GM18861 (cell line): ENCODE measurements around the gene CHPF.

Experiments used
- ATAC-seq: cut with Tn5 transposase; IDR thresholded peaks from one replicate; pipeline ENCODE4 v1.9.1; 2021; ENCODE audit not compliant: unreplicated experiment

Gene CHPF

DNA sequence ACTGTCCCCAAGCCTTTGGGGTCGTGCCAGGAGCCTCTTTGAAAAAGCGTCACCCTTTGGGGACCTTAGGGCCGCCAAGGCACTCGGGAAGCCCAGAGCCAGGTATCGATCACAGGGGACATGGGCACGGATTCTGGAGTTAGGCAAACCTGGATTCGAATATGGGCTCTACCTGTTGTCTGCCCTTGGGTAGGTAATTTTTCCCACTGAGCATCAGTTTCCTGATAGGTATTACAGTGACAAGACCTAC lies 9.5 kb upstream of the CHPF start:
- ATAC-seq: no peak

DNA sequence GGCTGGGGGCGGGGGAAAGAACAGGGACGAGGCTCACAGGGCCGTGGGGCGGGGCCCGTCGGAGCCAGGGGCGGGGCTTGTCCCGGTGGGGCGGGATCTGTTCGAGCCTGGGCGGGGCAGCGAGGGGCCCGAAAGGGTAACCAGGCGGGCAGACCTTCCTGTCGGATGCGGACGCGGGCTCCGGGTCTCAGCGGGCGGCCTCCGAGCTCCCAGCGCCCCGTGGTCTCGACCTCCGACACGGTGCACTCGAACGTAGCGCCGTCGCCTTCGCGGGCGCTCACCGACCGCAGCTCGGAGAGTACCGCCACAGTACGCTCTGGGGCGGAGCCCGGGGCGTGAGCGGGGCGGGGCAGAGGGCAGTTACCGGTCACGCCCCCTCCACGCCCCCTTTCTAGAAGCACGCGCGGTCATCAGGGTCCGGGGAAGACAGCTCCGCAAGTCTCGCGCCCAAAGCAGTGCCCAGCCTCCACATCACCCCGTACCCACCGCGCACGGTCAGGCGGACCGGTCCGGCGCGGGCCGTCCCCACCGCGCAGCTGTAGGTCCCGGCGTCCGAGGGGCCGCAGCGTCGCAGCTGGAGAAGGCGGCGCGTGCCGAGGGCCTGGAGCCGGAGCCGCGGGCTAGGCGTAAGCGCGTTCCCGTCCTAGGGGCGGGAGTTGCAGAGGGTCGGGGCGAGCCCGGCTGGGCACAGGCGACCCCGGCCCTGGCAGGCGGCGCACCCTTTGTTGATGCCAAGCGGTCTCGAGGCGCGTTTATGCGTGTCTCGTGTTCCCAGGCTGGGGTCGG lies 9.0 kb upstream of the CHPF start:
- ATAC-seq: peak; percentile 75

DNA sequence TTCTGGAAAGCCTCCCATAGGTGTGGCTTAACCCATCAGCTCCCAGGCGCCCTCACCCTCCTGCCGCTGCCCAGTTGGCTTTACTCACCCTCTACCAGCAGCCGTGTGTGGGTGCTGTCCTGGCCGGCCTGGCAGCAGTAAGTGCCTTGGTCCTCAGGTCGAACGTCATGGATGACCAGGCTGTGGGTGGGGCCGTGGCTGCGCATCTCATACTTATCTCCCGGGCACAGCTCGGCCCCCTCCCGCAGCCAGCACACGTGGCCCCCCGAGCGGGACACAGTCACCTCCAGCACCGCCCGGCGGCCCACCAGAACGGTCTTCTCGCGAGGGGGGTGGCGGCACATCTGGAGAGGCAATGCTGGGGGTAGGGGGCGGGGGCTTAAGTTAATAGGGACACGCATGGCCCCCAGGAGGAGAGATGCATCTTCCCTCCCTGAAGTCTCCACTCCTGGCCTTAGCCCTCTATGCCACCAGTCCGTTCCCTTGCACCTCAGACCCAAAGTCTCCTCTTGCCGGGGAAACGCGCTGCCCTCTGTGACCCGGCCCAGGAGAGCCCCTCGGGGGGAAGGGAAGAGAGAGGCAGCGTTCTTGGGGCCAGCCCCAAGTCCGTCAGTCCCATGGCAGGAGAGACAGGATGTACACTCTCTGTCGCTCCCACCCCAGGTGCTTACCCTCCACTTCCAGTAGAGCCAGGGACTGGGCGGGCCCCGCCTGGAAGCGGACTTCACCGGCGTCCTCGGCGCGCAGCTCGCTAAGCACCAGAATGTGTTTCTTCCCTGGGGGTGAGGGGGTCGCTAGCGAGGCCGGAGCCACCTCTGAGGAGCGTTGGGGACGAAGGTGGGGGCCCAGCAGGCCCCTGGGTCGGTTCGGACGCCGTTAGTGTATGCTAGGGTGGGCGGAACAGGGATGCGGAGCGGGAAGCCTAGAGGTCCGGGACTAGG lies 8.1 kb upstream of the CHPF start:
- ATAC-seq: peak; percentile 23

DNA sequence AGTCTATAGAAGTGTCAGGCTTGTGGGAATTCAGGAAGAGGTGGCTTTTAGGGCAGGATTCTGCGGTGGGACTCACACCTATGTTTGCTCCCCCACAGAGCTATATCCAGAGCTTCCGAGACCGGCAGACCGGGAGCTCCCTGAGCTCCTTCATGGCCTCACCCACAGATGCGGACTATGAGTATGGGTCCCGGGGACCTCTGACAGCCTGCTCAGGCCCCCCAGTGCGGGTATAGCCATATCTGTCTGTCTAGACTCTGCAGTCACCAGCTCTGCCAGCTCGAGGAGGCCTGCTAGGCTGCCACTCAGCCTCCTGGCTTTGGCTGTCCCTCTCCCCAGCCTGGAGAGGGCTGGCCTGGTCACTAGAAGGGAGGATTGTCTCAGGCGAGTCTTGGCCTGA lies 6.0 kb upstream of the CHPF start:
- ATAC-seq: no peak

DNA sequence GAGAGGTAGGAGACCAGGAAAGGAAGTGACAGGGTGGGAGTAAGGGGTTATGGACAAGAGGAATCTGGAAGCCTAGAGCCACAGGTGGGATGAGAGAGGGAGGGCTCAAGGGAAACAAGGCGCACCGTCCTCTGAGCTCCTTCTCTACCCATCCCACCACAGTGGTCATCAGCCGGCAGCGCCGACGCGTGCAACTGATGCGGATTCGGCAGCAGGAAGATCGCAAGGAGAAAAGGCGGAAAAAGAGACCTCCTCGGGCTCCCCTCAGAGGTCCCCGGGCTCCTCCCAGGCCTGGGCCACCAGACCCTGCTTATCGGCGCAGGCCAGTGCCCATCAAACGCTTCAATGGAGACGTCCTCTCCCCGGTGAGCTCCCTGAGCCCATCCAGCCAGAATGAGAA lies 5.4 kb upstream of the CHPF start:
- no peak for ATAC-seq

DNA sequence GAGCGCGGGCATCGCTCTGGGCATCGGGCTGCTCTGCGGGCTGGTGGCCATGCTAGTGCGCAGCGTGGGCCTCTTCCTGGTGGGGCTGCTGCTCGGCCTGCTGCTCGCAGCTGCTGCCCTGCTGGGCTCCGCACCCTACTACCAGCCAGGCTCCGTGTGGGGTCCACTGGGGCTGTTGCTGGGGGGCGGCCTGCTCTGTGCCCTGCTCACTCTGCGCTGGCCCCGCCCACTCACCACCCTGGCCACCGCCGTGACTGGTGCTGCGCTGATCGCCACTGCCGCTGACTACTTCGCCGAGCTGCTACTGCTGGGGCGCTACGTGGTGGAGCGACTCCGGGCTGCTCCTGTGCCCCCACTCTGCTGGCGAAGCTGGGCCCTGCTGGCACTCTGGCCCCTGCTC lies 4.0 kb upstream of the CHPF start:
- ATAC-seq: no peak

DNA sequence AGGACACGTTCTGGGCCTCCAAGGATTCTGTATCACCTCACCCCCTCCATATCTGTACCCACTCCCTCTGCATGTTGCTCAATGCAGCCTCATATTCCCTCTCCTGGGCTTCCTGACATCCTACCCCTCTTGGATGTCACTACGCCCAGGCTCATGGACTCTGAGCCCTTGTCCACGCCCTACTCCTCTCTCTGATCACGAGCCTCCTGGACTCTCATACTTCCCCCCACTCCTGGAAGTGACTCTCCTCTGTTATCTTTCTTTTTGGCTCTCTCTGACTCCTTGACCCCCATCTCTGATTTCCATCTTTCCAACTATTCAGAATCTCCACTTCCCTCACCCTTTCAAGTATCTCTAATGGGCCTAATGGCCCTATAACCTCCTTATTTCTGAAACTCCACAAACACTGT lies 2.3 kb upstream of the CHPF start:
- no peak for ATAC-seq

DNA sequence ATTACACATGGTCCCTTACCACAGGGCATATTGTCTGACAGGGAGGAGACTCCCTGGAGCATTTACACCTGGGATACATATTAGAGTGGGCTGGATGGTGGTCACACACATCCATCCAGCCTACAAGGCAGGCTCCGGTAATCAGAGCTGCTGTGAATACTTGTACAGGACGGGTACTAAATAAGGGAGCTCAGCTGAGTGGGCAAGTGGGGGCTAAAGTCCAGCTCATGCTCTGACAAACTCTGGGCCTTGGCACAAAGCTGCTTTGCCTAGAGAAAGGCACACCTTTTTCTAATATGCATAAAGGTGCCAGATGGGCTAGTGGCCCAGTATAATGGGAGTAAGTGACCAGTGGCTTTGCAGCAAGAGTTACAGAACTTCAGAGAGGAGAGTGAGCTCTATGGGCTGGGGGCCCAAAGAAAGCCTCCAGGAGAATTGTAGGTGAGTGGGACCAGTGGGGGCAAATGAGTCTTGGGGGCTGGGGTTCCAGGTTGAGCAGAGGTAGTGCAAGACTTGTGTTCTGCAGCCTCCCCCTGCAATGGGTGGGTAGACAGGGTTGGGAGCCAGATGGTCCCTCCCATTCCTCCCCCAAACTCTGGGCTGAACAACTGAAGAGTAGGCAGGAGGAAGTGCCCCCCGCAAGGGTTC lies 1.8 kb upstream of the CHPF start:
- ATAC-seq: no peak

DNA sequence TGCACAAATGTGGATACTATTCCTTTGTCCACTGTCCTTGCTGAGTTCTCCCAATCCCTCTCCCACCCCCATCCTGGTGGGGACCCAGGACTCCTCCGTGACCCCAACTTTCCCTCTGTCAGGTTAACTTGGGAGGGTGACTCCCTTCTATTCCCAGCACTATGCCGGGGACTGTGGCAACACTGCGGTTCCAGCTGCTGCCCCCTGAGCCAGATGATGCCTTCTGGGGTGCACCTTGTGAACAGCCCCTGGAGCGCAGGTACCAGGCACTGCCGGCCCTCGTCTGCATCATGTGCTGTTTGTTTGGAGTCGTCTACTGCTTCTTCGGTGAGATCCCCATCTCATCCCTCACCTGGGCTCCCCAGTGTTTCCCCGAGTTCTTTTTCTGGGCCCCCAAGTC lies 958 bp upstream of the CHPF start:
- no peak for ATAC-seq

DNA sequence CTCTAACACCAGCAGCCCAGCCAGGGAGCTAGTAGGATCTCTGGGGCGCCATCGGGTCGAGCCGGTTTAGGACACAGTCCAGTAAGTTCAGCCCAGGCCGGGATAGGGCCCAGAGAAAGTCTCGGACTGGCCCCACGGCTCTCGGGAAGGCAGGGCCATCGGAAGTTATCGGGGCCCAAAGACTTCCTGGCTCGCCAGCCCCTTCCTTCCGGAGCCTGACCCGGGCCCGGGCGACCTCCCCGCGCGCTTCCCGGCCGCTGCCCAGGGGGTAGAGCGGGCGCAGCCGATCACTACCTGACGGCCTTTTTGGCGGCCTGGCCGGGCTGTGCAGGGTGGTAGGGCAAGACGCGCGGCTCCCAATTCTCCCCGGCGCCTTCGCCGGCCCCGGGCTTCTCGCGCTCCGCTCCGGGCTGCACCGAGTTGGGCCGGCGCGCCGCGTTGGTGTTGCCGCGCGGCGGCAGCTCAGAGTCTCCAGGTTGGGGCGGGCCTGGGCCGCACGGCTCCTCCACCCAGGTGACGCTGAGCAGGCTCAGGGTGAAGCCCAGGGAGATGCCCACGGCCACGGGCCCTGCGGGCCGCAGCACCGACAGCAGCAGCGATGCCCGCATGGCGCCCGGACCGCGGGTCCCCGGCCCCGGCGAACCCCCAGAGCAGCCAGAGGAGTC lies 546 bp downstream of the CHPF start:
- ATAC-seq: peak; percentile 2

DNA sequence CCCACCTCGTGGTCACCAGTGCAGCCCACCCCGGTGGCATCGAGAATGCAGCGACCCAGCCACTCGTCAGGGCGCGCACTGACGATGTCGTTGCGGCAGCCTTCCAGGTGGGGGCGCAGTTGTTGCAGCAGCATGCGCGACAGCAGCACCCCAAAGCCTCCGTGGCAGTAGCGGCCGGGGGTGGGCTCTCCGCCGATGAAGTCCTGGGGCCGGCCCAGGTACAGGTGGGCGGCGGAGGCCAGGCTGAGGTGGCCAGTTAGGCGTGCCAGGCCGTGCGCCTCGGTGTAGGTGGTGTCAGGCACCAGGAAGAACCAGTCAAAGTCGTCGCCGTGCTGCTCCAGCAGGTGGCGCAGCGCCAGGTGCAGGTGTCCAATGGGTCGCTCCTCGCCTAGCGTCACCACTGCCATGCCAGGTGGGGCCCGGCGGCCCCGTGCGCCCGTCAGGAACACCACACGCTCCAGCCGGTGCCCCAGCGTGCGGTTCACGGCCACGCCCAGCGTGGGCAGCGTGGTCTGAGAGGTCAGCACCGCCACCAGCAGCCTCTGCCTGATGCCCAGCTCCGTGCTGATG lies 1.9 kb downstream of the CHPF start:
- ATAC-seq: peak; percentile 57

DNA sequence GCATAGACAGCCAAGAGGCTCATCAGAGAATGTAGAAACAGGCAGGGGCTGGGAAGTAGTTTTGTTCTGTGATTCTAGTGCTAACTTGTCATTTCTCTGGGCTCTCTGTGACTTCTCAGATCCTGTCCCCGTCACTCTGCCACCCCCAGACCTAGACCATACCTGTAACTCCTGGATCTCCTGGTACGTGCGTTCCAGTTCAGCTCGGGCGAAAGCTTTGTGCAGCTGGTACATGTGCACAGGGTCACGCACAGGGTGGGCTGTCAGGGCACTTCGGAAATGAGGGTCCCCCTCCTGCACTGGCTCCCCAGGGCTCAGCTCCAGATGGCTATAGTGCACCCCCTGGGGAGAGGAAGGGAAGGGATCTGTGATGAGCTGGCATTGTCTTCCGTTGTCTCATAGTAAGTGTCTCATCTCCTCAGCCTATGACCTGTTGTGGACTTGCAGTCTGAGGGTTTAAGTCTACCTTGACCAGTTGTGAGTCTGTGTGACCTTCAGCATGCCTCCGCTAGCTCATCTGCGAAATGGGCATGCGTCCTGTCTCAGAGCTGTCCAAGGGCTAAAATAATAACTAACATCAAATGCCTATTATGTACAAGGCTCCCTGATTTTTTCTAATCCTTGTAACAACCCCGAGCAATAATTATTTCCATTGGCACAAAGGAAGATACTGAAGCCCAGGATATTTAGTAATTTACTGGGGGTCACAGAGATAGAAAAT lies 2.7 kb downstream of the CHPF start:
- no peak for ATAC-seq

DNA sequence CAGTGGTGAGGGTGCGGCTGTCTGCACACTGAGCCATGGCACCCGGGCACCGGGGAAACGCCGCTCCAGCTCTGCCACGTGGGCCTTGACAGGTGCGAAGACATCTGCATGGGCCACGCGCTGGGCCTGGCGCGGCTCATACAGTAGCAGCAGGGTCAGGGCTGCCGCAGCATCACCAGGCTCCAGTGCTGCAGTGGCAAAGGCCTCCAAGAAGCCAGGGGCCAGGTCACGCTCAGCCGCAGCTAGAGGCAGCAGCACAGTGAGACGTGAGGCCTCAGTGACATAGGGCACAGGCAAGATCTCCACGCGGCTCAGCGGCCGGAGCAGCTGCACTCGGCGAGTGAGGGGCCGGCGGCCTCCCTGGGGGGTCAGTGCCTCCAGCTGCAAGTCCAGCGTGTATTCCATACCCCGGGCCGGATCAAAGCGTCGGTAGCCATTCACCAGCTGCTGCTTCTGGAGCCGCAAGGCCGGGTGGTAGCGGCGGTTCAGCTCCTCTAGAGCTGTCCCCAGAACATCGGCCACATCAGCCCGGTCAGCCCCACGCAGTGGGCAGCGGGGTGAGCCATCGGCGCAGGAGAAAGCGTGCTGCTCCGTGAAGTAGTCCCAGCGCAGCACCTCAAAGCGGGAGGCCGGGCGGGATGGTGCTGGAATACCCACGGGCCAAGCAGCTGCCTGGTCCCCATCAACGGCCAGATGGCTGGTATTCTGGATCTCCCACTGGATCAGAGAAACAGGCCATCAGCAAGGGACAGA lies 3.5 kb downstream of the CHPF start:
- no peak for ATAC-seq

DNA sequence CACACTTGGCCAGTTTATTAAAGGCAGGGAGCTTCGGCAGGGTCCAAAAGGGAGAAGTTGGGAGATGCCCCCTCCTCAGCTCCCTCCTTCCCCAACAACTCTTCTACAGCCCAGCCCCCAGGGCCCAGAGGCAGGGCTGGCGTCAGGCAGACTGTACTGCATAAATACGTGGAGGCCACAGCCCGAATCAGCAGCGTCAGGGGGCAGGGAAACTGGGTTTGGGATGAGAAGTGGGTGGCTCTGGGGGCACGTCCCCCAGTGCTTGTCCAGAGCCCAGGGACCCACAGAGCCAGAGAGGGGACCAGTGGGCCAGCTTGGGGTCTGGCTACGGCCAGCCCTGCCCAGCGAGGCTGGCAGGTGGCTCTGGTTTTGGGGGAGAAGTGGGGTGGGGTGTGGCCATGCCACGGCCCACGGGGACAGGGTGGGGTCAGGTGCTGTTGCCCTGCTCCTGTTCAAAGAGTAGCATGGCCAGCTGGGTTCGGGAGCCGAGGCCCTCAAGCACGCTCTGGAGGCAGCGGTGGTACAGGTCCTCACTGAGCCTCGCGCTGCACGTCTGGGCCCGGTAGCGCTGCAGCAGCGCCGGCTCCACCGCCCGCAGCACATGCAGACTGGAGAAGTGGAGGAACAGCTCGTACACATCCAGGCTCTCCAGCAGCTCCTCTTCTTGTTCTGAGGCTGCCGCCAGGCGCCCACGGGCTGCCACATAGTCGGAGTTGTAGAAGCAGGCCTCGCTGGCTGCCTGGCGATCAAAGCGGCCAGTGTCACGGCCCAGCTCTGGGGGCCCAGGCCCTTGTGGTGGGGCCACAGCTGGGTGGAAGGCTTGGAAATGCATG lies 4.4 kb downstream of the CHPF start:
- ATAC-seq: no peak

DNA sequence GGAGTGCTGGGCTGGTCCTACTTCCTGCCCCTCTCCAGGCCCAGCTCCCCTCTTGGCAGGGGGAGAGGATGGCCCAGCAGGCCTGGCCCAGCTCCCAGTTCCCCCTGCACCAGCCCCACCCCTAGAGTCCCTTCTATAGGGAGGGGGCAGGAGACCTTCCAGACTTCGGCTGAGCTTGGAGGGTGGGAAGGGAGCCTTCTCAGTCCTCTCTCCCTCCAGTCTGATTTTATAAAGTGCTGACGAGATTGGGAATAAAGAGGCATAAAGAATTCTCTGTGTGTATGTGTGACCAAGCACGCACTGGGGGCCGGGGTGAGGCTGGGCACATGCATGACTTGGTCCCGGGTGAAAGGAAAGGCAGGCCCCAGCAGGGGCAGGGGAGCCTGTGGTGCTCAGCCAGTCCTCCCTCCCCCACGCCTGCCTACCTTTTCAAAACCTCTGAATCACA lies 5.1 kb downstream of the CHPF start:
- ATAC-seq: no peak

DNA sequence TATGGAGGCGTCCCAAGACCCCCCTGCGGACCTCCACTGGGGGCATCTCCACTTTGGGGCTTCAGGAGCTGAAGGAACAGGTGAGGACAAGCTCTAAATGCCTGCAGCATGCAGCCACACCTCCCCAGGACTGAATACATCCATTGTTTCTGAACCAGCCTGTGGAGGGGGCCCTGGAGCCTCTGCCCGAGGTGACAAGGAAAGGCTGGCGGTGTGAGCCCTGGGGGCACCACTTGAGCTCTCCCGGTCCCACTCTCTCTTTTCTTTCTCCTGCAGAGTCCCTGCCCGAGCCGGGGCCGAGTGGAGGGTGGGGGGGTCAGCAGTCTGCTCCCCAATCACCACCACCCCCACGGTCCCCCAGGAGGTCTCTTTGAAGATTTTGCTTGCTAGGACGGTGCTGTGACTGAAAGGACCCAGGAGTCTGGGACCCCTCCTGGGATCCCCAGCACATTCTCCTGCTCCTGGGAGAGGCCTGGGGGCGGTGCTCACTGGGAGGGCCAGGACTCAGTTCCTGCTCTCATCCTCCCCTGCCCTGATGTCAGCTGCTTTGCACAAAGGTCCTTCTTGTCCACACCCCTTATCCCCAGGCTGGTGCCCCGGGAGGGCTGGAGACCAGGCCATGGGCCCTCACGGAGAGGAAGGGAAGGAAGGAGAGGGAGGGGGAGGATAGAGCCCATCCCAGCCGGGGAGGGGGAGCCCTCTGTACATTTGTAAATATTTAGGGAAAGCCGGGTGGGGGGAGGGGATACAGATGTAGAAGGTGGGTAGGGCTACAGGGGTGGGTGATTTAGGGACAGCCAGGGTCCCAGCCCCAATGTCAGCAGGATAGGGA lies 5.7 kb downstream of the CHPF start:
- ATAC-seq: no peak

DNA sequence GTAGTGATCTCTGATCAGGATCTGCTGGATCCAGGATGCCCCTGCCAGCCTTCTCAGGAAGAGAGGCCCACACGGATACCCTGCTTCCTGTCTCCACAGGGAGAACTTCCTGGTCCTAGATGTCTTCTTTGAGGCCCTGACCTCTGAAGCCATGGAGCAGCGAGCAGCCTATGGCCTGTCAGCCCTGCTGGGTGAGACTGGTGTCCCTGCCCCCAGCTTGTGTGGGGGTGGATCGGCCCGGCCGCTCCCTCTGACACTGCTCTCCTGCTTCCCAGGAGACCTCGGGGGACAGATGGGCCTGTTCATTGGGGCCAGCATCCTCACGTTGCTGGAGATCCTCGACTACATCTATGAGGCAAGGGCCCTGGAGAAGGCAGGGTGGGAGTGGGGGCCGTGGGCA lies 6.6 kb downstream of the CHPF start:
- no peak for ATAC-seq

DNA sequence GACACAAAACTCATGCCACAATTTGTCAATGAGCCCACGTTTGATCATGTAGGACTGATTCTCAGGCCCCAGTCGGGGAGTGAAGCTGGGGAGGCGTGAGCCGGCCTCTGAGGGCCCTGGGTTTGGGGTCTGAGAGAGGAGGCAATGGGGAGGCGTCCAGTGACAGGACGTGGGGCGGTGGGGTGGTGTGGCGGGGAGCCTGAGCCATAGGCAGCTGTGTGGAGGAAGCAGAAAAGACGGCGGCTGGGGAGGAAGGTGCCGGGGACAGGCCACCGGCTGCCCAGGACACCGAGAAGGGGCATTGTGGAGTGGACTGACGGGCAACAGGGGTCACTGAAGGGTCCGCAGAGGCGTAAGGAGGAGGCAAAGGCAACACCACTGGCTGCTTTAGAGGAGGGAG lies 7.2 kb downstream of the CHPF start:
- ATAC-seq: no peak
